GM19238 (cell line): Measurements from ENCODE around the gene PSAPL1.

Experiments
- DNase-seq: peaks from one replicate; pipeline ENCODE4 v3.0.0; 2011; ENCODE audit warnings: low spot score; ENCODE audit not compliant: insufficient read length

PSAPL1 gene

GRCh38 chr4:7419961-7420660 is 14.6 kb downstream of the PSAPL1 start:
- no peak for DNase-seq

GRCh38 chr4:7418131-7418943 is 16.4 kb downstream of the PSAPL1 start:
- DNase-seq, result no peak

DNA sequence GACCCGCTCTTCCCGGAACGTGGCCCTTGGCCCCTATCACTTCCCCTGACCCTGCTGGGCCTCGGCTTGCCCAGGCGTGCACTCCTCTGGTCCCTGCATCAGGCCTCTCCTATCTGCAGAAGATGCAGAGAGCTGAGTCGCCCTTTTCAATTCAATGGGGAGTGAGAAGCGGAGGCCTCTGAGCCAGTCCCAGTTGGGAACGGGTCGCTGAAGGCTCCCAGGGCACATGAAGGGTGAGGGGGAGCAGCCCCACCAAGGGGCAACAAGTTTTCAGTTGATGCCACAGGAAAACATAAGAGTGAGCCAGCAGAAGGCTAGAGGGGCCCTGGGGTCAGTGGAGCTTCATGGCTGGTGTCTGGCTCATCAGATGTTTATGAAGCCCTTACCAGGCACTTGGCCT is 17.1 kb downstream of the PSAPL1 start:
- DNase-seq, result no peak

- no peak for DNase-seq
Measured at GRCh38 chr4:7416745-7417432, 17.8 kb downstream of the PSAPL1 start.

DNA sequence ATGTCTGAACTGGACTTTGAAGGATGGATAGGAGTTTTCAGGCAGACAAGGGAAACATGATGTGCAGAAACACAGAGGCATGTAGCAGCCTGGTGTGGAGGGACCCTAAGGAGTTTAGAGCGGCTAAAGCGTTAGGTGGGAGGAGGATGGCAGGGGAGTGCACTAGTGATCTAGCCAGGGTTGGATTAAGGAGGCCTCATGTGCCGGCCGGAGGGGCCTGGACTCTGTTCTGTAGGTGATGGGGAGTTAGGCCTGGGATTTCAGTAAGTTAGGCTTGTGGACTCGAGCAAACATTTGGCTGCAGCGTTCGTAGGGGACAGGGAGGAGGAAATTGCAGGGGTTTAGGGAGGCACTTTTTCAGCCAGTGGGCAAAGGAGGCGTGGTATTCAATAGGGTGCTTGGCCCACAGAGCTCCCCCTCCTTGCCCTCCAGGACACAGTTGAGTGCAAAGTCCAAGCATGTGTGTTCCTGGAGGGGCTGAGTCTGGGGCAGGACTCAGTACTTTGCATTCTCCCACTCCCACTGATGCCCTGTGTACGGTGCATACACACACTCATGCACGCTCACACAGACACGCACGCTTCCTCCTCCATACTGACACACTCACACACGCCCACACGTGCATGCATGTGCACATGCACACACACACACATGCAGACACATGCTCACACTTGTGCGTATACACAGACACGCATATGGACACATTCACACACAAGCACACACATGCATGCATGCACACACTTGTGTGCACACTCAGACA is 18.6 kb downstream of the PSAPL1 start:
- DNase-seq, result no peak

- no peak for DNase-seq
Measured at GRCh38 chr4:7414736-7415510, 19.8 kb downstream of the PSAPL1 start.

DNA sequence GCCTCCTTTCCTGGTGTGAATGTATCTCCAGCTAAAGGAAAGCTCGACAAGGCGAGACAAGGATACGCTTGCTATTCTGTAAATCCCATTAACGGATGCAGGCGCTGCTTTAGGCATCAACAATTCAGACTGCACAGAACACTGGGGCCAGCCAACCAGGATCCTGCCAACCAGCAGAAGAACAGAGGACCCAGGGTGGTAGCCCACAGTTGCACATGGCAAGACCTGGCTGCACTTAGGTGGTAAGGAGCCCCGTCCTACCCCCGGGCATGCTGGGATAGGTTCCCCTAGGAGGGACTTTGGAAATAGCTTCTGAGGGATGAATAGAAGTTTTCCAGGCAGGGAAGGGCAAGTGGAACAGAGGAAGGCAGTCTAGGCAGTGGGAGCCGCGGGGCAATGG is 20.7 kb downstream of the PSAPL1 start:
- DNase-seq, result no peak

DNA sequence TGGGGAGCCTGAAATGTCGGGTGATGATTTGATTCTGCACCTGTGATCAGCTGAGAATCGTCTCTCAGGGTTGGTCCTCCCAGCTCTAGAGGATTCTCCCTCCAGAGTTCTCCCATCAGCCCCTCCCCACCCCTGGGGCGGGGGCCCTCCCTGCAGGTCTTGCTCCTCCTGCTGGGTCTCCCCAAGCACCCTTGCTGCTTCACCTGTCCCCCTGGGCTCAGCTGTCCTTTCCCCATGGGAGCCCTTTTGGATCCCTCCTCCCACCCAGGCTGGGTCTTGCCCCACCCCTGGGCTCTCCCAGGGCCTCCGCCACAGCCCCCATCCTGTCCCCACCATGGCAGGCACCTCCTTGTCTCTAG is 22.2 kb downstream of the PSAPL1 start:
- DNase-seq, result no peak

DNA sequence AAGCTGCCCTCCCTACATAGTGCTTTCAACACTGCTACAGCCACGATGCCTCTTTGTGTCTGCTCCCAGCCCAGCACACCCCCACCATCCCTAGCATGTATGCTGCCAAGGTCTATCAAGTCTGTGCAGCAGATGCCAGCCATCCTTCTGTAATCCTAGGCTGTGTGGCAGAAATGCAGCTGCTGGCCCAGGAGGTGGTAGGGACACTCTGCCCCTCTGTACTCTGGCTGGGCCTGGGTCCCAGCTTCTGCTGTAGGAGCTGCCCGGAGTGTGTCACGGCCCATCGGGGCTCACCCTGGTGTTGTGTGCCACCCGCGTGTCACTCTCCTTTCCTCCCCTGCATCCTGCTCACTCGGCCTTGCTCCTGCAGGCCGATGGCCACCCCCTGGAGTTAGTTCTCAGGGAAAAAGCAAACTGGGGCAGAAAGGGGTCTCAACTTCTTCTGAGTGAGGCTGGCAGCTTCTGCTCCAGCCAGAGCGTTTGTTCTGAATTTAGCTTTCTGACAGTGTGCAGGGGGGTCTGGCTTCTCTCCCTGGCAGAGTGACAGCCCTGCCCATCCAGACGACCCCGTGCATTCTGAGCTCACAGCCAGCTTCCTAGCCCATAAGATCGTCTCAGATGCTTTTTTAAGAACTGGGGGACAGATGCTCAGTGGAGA is 22.7 kb downstream of the PSAPL1 start:
- DNase-seq, result no peak

DNA sequence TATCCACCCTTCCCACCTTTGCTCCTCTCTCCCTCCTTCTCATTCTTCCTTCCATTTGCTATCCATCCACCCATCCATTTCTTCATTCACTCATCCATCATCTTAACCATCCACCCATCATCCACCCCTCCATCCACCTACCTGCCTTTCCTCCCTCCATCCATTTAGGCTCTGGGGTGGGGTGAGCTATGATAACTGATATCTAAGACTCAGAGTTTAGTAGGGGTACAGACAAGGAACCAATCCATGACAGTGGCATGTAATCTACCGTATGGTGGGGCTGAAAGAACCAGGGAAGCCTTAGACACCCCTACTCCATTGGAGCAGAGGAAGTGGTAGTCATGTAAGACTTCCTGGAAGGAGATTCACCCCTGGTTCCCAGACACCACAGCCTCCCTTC is 23.2 kb downstream of the PSAPL1 start:
- DNase-seq, result no peak

DNA sequence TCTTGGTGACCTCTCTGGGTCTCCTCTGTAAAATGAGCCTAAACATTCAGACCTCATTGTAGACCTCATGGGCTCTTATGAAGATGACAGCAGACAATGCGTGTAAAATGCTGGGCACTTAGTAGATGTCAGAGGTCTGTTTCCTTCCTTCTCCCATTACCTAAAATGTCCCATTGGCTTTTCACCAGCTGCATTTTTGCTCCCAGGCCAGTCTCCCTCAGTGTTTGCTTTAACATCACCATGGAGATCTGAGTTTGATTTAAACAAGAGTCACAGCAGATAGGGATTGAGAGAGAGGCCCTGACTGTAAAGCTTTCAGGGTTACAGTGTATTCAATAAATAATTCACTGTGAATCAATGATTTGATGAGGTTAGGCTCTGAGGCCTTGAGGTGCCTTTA is 24.3 kb downstream of the PSAPL1 start:
- no peak for DNase-seq

- DNase-seq, result no peak
Measured at GRCh38 chr4:7408166-7408565, 26.6 kb downstream of the PSAPL1 start.

- DNase-seq, result no peak
Measured at GRCh38 chr4:7403001-7403400, 31.7 kb downstream of the PSAPL1 start.

DNA sequence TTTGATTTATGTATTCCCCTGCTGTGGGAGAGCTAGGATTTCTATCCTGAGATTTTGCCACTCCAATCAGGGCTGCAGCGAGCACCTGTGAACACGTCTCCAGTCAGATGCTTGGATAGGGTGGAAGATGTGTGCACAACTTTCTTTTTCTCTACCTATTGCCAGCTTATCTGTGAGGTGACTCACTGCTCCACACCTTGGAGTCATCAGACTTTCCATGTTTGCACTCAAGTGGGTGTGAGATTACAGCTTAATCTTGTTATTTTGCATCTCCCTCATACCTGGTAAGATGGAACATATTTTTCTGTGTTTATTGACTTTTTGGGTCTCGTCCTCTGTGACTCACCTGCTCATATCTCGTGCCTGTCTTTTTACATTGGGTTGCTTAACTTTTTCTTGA is 32.2 kb downstream of the PSAPL1 start:
- no peak for DNase-seq

DNA sequence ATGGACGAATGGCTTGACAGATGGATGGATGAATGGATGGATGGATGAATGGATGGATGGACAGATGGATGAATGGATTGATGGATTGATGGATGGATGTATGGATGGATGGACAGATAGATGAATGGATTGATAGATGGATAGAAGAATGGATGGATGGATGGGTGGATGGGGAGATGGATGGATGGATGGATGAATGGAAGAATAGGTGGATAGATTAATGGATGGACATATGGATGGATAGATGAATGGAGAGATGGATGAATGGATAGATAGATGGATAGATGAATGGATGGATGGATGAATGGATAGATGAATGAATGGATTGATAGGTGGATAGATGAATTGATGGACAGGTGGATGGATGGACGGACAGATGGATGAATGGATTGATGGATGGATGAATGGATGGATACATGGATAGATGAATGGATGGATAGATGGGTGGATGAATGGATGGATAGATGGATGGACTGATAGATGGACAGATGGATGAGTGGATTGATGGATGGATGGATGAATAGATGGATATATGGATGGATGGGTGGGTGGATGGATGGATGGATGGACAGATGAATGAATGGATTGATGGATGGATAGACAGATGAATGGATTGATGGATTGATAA is 33.9 kb downstream of the PSAPL1 start:
- DNase-seq, result no peak

- no peak for DNase-seq
Measured at GRCh38 chr4:7399440-7400234, 35.1 kb downstream of the PSAPL1 start.

DNA sequence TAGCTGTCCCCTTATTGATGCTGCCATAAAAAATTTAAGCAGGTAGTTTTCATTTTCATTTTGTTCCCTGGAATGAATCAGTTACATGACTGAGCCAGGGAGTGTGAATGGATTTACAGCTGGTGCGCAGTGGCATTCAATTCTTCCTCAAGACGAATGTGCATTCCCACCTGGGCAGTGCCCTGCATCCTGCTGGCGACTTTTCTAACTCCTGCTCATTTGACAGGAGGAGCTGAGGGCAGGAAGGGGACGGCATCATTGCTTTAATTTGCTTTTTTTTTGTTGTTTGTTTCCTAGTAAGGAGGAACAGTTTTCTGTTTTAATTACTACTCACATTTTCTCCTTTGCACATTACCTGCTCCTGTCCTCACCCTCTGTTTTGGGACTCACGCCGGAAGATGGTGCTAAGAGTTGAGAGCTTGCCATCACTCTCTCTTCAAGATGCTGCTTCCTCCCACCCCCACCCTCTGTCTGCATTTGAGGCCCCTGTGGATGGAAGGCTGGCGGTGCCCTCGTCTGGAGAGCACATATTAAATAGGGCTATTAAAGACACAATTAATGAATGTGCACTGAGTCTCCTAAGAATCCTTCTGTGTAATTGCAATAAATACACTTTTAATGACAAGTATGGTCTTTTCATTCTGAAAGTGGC is 35.8 kb downstream of the PSAPL1 start:
- no peak for DNase-seq

DNA sequence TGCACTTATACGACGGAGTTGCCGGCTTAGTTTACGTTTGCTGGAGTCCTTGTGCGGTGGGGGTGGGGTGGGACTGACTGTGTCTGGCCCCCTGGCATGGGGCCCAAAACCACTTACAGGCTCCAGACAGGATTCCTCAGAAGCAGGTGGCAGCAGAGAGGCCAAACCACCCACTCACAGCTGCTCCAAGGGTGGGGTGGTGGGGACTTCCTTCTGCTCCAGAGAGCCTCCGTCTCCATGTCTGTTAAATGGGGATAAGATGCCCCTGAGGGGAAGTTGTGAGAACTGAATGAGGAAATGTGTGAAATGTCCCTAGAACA is 36.7 kb downstream of the PSAPL1 start:
- DNase-seq, result no peak
